Stomach (tissue), 4 donors: ENCODE results near the gene CHCT1.

Experiments
- POLR2A ChIP-seq, 4 donors: fragments of 450-650 bp; IDR thresholded peaks; one replicate each; pipeline ENCODE4 v1.6.1; 2016; ENCODE audit warnings: antibody characterized with exemption in 4 of 4, control low read depth in 2 of 4, mild to moderate bottlenecking in 1 of 4, moderate library complexity in 1 of 4
- POLR2AphosphoS5 ChIP-seq, 3 donors: sonication (generic); formaldehyde crosslinking; IDR thresholded peaks; one replicate each; pipeline ENCODE4 v1.6.1; 2016; ENCODE audit warnings: antibody characterized with exemption in 3 of 3
- TF ChIP-seq, protein P1 (sequence below), 7 experiments: fragments of 450-650 bp in 4 of 7; fragments of 200-600 bp in 3 of 7; sonication (generic) in 3 of 7; IDR thresholded peaks; one replicate each; pipeline ENCODE4 v1.5.1; 2016 to 2019; ENCODE audit warnings: antibody characterized with exemption in 7 of 7, control low read depth in 2 of 7, mild to moderate bottlenecking in 1 of 7

GRCh38 chr17:60392042-60392844 lies 30.0 kb upstream of the CHCT1 start, which contains the start of gene USP32:
- TF ChIP-seq, protein P1, sequence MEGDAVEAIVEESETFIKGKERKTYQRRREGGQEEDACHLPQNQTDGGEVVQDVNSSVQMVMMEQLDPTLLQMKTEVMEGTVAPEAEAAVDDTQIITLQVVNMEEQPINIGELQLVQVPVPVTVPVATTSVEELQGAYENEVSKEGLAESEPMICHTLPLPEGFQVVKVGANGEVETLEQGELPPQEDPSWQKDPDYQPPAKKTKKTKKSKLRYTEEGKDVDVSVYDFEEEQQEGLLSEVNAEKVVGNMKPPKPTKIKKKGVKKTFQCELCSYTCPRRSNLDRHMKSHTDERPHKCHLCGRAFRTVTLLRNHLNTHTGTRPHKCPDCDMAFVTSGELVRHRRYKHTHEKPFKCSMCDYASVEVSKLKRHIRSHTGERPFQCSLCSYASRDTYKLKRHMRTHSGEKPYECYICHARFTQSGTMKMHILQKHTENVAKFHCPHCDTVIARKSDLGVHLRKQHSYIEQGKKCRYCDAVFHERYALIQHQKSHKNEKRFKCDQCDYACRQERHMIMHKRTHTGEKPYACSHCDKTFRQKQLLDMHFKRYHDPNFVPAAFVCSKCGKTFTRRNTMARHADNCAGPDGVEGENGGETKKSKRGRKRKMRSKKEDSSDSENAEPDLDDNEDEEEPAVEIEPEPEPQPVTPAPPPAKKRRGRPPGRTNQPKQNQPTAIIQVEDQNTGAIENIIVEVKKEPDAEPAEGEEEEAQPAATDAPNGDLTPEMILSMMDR (IDR thresholded peaks at IDR 0.05), result peak in 3 of 7 experiments; percentile 9 to 37 (median 25)
- TF ChIP-seq POLR2A (IDR thresholded peaks at IDR 0.05), result no peak
- TF ChIP-seq POLR2AphosphoS5 (IDR thresholded peaks at IDR 0.05), result peak; percentile 69 to 94 (median 81)
